HepG2 (cell line): Measurements from ENCODE around the gene LENG1. TPM values are rescaled to one million over a fixed set of nuclear protein-coding genes. Genes with fewer than 3 reads are reported as not detected.
A peak's percentile ranks its signal among the peaks of the same experiment; 100 is the strongest.

Experiments used
- FOXJ3 ChIP-seq: sonication (generic); formaldehyde crosslinking; IDR thresholded peaks from 2 replicates; pipeline ENCODE4 v1.4.0; 2020; ENCODE audit warnings: missing genetic modification reagents, mild to moderate bottlenecking, borderline replicate concordance
- HNF1A ChIP-seq, 2 experiments: sonication (generic) in 1 of 2; formaldehyde crosslinking in 1 of 2; IDR thresholded peaks; 2 replicates each; pipeline versions ENCODE4 v1.4.0 to v1.6.1; 2016 to 2020; ENCODE audit warnings: borderline replicate concordance in 1 of 2, low read depth in 1 of 2, mild to moderate bottlenecking in 1 of 2, missing genetic modification reagents in 1 of 2
- IKZF4 ChIP-seq: sonication (generic); formaldehyde crosslinking; IDR thresholded peaks from 2 replicates; pipeline ENCODE4 v1.5.1; 2020; ENCODE audit warnings: borderline replicate concordance, mild to moderate bottlenecking, low read depth, missing genetic modification reagents; ENCODE audit errors: not compliant biosample characterization
- NBN ChIP-seq: fragments of 450-650 bp; conservative IDR thresholded peaks from 2 replicates; pipeline ENCODE4 v1.6.1; 2017
- PRMT3 ChIP-seq: sonication (generic); formaldehyde crosslinking; IDR thresholded peaks from 2 replicates; pipeline ENCODE4 v1.8.1; 2022; ENCODE audit warnings: low read depth, mild to moderate bottlenecking, moderate library complexity, missing genetic modification reagents, borderline replicate concordance
- RCOR2 ChIP-seq: IDR thresholded peaks from 2 replicates; pipeline ENCODE4 v1.6.1; 2016; ENCODE audit warnings: missing biosample characterization, missing genetic modification reagents
- TBX2 ChIP-seq: sonication (generic); formaldehyde crosslinking; IDR thresholded peaks from 2 replicates; pipeline ENCODE4 v1.5.0; 2020; ENCODE audit warnings: missing genetic modification reagents, mild to moderate bottlenecking, borderline replicate concordance
- ZBTB42 ChIP-seq: sonication (generic); formaldehyde crosslinking; IDR thresholded peaks from 2 replicates; pipeline ENCODE4 v1.5.0; 2020; ENCODE audit warnings: mild to moderate bottlenecking, missing genetic modification reagents
- ZNF142 ChIP-seq: sonication (generic); formaldehyde crosslinking; IDR thresholded peaks from 2 replicates; pipeline ENCODE4 v1.4.0; 2020; ENCODE audit warnings: missing genetic modification reagents
- ZNF614 ChIP-seq: IDR thresholded peaks from 2 replicates; pipeline ENCODE4 v1.6.1; 2018; ENCODE audit warnings: missing biosample characterization, missing genetic modification reagents, inconsistent platforms, borderline replicate concordance
- ZNF878 ChIP-seq: sonication (generic); formaldehyde crosslinking; IDR thresholded peaks from 2 replicates; pipeline ENCODE4 v1.8.1; 2023; ENCODE audit warnings: mild to moderate bottlenecking, missing genetic modification reagents, moderate library complexity
- polyA plus RNA-seq, 8 experiments: library from polyadenylated mRNA; depleted of rRNA in 3 of 8; stranded (reverse) in 7 of 8; unstranded in 1 of 8; fragments of >200 nt; fragmentation: Illumina TruSeq in 4 of 8; extraction: Trizol in 4 of 8; gene quantifications; 2 replicates each; pipeline versions ENCODE4 v1.2.1 to v1.2.3, GENCODE V29; 2011 to 2016; ENCODE audit warnings: low read depth in 4 of 8, missing spikeins in 1 of 8, mixed read lengths in 1 of 8; ENCODE audit not compliant: insufficient read depth in 1 of 8
- total RNA-seq, 5 experiments: library from RNA; depleted of rRNA; stranded (reverse); fragments of >200 nt; fragmentation: Illumina TruSeq; extraction: Trizol; gene quantifications; 2 replicates each; pipeline ENCODE4 v1.2.3, GENCODE V29; 2016; ENCODE audit warnings: low read depth in 1 of 5
- TF ChIP-seq, protein P1 (sequence below): sonication (generic); formaldehyde crosslinking; IDR thresholded peaks from 2 replicates; pipeline ENCODE4 v1.4.0; 2020; ENCODE audit warnings: missing genetic modification reagents, borderline replicate concordance
- TF ChIP-seq, protein P2 (sequence below): sonication (generic); formaldehyde crosslinking; IDR thresholded peaks from 2 replicates; pipeline ENCODE4 v1.4.0; 2020; ENCODE audit warnings: missing genetic modification reagents, borderline replicate concordance

Gene LENG1
- total and polyA plus RNA-seq, 2 of the 13 experiments (the other 11 are each of a cell fraction or from before 2014, with no cell fraction given) = 1.8 to 3.8 TPM

DNA sequence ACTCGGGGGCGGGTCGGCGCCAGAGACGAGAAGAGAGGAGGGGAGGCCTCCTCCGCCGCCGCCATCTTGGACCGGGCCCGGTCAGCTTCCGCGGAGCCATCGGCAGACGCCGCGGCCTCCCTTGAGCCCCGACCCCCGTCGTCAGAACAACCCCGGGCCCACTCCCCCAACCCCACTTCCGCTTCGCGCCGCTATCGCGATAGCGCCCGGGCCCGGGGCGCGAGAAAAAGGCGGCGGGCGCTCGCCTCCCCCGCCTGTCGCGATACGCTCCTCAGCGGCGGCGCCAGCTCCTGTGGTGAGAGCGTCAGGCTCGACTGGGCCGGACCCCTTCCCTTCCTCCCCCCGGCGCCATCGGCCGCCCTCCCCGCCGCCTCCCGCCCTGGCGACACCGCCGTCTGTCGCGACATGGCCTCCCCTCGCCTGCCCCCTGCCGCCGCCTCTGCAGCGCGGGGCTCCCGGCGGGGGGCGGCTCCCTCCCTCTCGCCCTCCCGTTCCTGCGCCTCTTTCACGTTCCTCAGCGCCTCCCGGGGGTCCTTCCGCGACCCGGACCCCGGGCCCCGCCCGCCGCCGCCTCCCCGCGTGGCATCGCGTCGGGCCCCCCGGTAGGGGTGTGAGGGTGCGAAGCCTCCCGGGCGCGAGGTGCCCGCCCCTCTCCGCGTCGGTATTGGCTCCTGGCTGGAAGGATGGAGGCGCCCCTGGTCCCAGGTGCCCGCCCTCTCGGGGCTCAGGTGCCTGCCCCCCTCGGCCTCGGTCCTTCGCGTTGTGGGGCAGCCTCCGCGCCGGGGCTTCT, 21.6 kb downstream of the LENG1 start, which contains the start of gene CNOT3 (continued):
- TF ChIP-seq FOXJ3 = no peak
- no peak for TF ChIP-seq HNF1A (IDR thresholded peaks at IDR 0.05; ENCODE audit: low read depth)
- TF ChIP-seq HNF1A (CRISPR knock-in tag; IDR thresholded peaks at IDR 0.05; ENCODE audit: borderline replicate concordance) = 0 out of 2 replicates have a peak, but pooled peaks have one; percentile 20
- no peak for TF ChIP-seq IKZF4
- no peak for TF ChIP-seq RCOR2 (CRISPR knock-in tag)
- no peak for TF ChIP-seq ZNF142 (CRISPR knock-in tag)
- TF ChIP-seq ZBTB42 (CRISPR knock-in tag) = no peak
- TF ChIP-seq NBN = no peak
- no peak for TF ChIP-seq PRMT3 (CRISPR knock-in tag)
- TF ChIP-seq ZNF878 = no peak
- TF ChIP-seq, protein P1, sequence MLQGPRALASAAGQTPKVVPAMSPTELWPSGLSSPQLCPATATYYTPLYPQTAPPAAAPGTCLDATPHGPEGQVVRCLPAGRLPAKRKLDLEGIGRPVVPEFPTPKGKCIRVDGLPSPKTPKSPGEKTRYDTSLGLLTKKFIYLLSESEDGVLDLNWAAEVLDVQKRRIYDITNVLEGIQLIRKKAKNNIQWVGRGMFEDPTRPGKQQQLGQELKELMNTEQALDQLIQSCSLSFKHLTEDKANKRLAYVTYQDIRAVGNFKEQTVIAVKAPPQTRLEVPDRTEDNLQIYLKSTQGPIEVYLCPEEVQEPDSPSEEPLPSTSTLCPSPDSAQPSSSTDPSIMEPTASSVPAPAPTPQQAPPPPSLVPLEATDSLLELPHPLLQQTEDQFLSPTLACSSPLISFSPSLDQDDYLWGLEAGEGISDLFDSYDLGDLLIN (CRISPR knock-in tag) = no peak
- no peak for TF ChIP-seq ZNF614
- peak; percentile 42; the same call in 1 of the 2 replicates for TF ChIP-seq TBX2 (CRISPR knock-in tag)
- TF ChIP-seq, protein P2, sequence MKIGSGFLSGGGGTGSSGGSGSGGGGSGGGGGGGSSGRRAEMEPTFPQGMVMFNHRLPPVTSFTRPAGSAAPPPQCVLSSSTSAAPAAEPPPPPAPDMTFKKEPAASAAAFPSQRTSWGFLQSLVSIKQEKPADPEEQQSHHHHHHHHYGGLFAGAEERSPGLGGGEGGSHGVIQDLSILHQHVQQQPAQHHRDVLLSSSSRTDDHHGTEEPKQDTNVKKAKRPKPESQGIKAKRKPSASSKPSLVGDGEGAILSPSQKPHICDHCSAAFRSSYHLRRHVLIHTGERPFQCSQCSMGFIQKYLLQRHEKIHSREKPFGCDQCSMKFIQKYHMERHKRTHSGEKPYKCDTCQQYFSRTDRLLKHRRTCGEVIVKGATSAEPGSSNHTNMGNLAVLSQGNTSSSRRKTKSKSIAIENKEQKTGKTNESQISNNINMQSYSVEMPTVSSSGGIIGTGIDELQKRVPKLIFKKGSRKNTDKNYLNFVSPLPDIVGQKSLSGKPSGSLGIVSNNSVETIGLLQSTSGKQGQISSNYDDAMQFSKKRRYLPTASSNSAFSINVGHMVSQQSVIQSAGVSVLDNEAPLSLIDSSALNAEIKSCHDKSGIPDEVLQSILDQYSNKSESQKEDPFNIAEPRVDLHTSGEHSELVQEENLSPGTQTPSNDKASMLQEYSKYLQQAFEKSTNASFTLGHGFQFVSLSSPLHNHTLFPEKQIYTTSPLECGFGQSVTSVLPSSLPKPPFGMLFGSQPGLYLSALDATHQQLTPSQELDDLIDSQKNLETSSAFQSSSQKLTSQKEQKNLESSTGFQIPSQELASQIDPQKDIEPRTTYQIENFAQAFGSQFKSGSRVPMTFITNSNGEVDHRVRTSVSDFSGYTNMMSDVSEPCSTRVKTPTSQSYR (CRISPR knock-in tag) = no peak
